ENCODE measurements around the gene TRAF5. TPM values are rescaled to one million over a fixed set of nuclear protein-coding genes. Genes with fewer than 3 reads are reported as not detected.

The TRAF5 gene
- total and polyA plus RNA-seq, 2 donors (not counting 3 experiments of a cell fraction or from before 2014, with no cell fraction given): 8.5 to 17.6 TPM

GRCh38 chr1:211382714-211383480 is 56.3 kb downstream of the TRAF5 start:
- Histone ChIP-seq H3K27ac (ENCODE audit: insufficient read depth, low read depth, low read length) (peak overlapping the region; percentile 96), H3K4me1 (ENCODE audit: control insufficient read depth, extremely low read depth, insufficient read depth, low read length) (peaks cover 11% of the 10 kb centered on the region), H2AFZ (ENCODE audit: low read depth, low read length) (peak overlapping the region; percentile 95), H4K20me1 (replicated peaks; ENCODE audit: control insufficient read depth, extremely low read depth, insufficient read depth, low read length) (no peaks in the 10 kb centered on the region), H3K9me3 (replicated peaks; ENCODE audit: control insufficient read depth, insufficient read depth, low read length) (no peaks in the 10 kb centered on the region), H3K27me3 (ENCODE audit: control insufficient read depth in 2 of 2, insufficient read depth in 2 of 2, low read length in 2 of 2) (no peaks in the 10 kb centered on the region), H3K79me2 (ENCODE audit: control insufficient read depth, insufficient read depth, low read length) (no peaks in the 10 kb centered on the region), H3K4me2 (ENCODE audit: insufficient read depth, low read length) (peak overlapping the region; percentile 87), H3K9me1 (replicated peaks; ENCODE audit: control insufficient read depth, extremely low read depth, insufficient read depth, low read length) (no peaks in the 10 kb centered on the region), H3K4me3 (replicated peaks in 1 of 3; ENCODE audit: insufficient read depth in 1 of 3, low read depth in 1 of 3, low read length in 3 of 3) (peak overlapping the region; percentile 50 to 77 (median 56)), H3K9ac (replicated peaks; ENCODE audit: extremely low read depth, insufficient read depth, low read length) (peak overlapping the region; percentile 93), H3K36me3 (ENCODE audit: control insufficient read depth in 2 of 2, extremely low read depth in 1 of 2, insufficient read depth in 2 of 2, low read length in 2 of 2) (no peaks in the 10 kb centered on the region)
- CTCF ChIA-PET: interaction anchor here (0.9 to 2.0 kb wide), 7 partner anchors 34 to 271 kb away, joined by 3 to 6 read pairs (median 4); no protein-coding TSS in a partner anchor
- intact Hi-C loops (cut with micrococcal nuclease): loop anchor here (1.0 to 10.0 kb wide), 7 partner anchors 12 to 1148 kb away; partner anchors contain the start of genes RCOR3, SERTAD4 and SLC30A1
- TSS peak; percentile 92 for BruUV-seq (replicated peaks)
- dilution Hi-C loops (cut with MboI; ENCODE audit: extremely low pct_ligation_motif_present, low sequenced_read_pairs): no loop called here
- FAIRE-seq (peak; percentile 85), DNase-seq (ENCODE audit: low read depth, low spot score) (peak; percentile 94)
- POLR2A ChIA-PET: interaction anchor here (0.6 to 1.1 kb wide), 3 partner anchors 11 to 319 kb away, joined by 3 to 5 read pairs (median 3); no protein-coding TSS in a partner anchor
- TF ChIP-seq MAX (IDR thresholded peaks at IDR 0.05; ENCODE audit: insufficient read depth, insufficient read length) (no peak), GATA2 (IDR thresholded peaks at IDR 0.05; ENCODE audit: insufficient read depth, insufficient read length, low read depth, low read length) (no peak), CTCF (IDR thresholded peaks at IDR 0.05; ENCODE audit: extremely low read depth in 1 of 2, insufficient read depth in 1 of 2, low read depth in 1 of 2, low read length in 2 of 2) (no peak), POLR2A (IDR thresholded peaks at IDR 0.05; ENCODE audit: low read depth, low read length) (peak; percentile 98), POLR2AphosphoS5 (IDR thresholded peaks at IDR 0.05; ENCODE audit: insufficient read depth, low read depth, low read length) (peak; percentile 97)

Measured in endothelial cell of umbilical vein (primary cell).